WTC11 (cell line): ENCODE results near the gene ARCN1.

ENCODE experiments used
- E2F1 ChIP-seq: sonication (generic); formaldehyde crosslinking; IDR thresholded peaks from 2 replicates; pipeline ENCODE4 v1.8.0; 2022; ENCODE audit warnings: mild to moderate bottlenecking, missing genetic modification reagents
- E2F5 ChIP-seq: sonication (generic); formaldehyde crosslinking; IDR thresholded peaks from 2 replicates; pipeline ENCODE4 v1.8.1; 2022; ENCODE audit warnings: mild to moderate bottlenecking, moderate library complexity, missing genetic modification reagents
- ESRRA ChIP-seq: sonication (generic); formaldehyde crosslinking; IDR thresholded peaks from 2 replicates; pipeline ENCODE4 v1.8.1; 2022; ENCODE audit warnings: mild to moderate bottlenecking, missing genetic modification reagents, borderline replicate concordance
- FOXJ3 ChIP-seq: sonication (generic); formaldehyde crosslinking; IDR thresholded peaks from 2 replicates; pipeline ENCODE4 v1.9.0; 2021; ENCODE audit warnings: missing genetic modification reagents, mild to moderate bottlenecking, borderline replicate concordance
- MLX ChIP-seq: sonication (generic); formaldehyde crosslinking; IDR thresholded peaks from 2 replicates; pipeline ENCODE4 v1.8.1; 2023; ENCODE audit warnings: mild to moderate bottlenecking, missing genetic modification reagents, moderate library complexity
- TP53 ChIP-seq: sonication (generic); formaldehyde crosslinking; IDR thresholded peaks from 2 replicates; pipeline ENCODE4 v1.8.1; 2023; ENCODE audit warnings: mild to moderate bottlenecking, missing genetic modification reagents
- ZNF416 ChIP-seq: fragments of 250-450 bp; sonication (Bioruptor Pico); IDR thresholded peaks from 2 replicates; pipeline ENCODE4 v1.9.0; 2021; ENCODE audit warnings: mild to moderate bottlenecking, inconsistent platforms
- TF ChIP-seq, protein P1 (sequence below): sonication (generic); formaldehyde crosslinking; IDR thresholded peaks from 2 replicates; pipeline ENCODE4 v1.8.1; 2022; ENCODE audit warnings: low read depth, mild to moderate bottlenecking, moderate library complexity, missing genetic modification reagents, borderline replicate concordance
- TF ChIP-seq, protein P2 (sequence below): fragments of 200-600 bp; IDR thresholded peaks from 2 replicates; pipeline ENCODE4 v1.8.0; 2022; ENCODE audit warnings: antibody characterized with exemption

DNA sequence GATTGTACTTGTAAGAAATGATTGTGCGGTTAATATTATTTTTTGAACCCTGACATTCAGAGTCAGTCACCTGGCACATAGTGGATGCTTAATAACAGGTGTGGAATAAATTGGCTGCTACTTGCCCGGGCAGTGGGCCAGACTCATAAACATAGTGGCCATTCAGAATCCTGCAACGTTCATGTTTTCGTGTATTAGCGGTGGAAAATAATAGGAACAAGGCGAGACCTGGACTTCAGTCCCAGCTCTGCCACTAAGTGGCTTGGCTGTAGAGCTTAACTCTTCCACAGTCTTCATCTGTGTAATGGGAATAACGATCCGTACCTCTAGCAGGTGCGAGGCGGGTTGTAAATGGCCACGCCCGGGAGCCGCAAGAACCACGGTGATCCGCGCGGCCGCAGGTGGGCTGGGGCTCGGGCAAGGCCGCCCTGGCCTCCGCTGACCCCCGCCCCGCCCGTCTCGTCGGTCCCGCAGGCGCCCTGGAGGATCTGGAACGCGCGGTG is 42.0 kb upstream of the ARCN1 start:
- TF ChIP-seq, protein P1, sequence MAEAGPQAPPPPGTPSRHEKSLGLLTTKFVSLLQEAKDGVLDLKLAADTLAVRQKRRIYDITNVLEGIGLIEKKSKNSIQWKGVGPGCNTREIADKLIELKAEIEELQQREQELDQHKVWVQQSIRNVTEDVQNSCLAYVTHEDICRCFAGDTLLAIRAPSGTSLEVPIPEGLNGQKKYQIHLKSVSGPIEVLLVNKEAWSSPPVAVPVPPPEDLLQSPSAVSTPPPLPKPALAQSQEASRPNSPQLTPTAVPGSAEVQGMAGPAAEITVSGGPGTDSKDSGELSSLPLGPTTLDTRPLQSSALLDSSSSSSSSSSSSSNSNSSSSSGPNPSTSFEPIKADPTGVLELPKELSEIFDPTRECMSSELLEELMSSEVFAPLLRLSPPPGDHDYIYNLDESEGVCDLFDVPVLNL = no peak
- TF ChIP-seq MLX (CRISPR knock-in tag) = no peak
- TF ChIP-seq FOXJ3 = no peak
- no peak for TF ChIP-seq TP53
- TF ChIP-seq, protein P2, sequence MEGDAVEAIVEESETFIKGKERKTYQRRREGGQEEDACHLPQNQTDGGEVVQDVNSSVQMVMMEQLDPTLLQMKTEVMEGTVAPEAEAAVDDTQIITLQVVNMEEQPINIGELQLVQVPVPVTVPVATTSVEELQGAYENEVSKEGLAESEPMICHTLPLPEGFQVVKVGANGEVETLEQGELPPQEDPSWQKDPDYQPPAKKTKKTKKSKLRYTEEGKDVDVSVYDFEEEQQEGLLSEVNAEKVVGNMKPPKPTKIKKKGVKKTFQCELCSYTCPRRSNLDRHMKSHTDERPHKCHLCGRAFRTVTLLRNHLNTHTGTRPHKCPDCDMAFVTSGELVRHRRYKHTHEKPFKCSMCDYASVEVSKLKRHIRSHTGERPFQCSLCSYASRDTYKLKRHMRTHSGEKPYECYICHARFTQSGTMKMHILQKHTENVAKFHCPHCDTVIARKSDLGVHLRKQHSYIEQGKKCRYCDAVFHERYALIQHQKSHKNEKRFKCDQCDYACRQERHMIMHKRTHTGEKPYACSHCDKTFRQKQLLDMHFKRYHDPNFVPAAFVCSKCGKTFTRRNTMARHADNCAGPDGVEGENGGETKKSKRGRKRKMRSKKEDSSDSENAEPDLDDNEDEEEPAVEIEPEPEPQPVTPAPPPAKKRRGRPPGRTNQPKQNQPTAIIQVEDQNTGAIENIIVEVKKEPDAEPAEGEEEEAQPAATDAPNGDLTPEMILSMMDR = no peak
- TF ChIP-seq E2F5 (CRISPR knock-in tag) = no peak
- TF ChIP-seq ZNF416 = no peak
- no peak for TF ChIP-seq E2F1 (CRISPR knock-in tag)
- TF ChIP-seq ESRRA (CRISPR knock-in tag) = no peak
